Activated CD4-positive, alpha-beta memory T cell treated with anti-CD3 and anti-CD28 coated beads for 36 hours (primary cell): ENCODE measurements around the gene ZDHHC11B. TPM values are rescaled to one million over a fixed set of nuclear protein-coding genes. Genes with fewer than 3 reads are reported as not detected.
"Not testable (repeated sequence)": the region's sequence is repeated elsewhere in the genome, so short reads cannot be mapped to it uniquely, and the experiment has no call there.

Experiments used
- CTCF ChIA-PET: fragments of 350-600 bp; sonication (Branson Sonifier 250); formaldehyde crosslinking; loops from one replicate; lab custom pipeline; 2021; ENCODE audit warnings: antibody characterized with exemption, inconsistent platforms; lab: Charles Lee
- POLR2A ChIA-PET: fragments of 350-600 bp; sonication (Branson Sonifier 250); formaldehyde crosslinking; loops from one replicate; lab custom pipeline; 2021; ENCODE audit warnings: antibody characterized with exemption; lab: Charles Lee
- DNase-seq: peaks from one replicate; pipeline ENCODE4 v3.0.0-alpha.2; 2020
- H3K27ac Mint-ChIP-seq: one replicate; pipeline ENCODE4 v1.8.0; 2021; ENCODE audit warnings: mixed read lengths
- H3K27me3 Mint-ChIP-seq: one replicate; pipeline ENCODE4 v1.8.0; 2021; ENCODE audit warnings: mixed read lengths
- H3K36me3 Mint-ChIP-seq: one replicate; pipeline ENCODE4 v1.8.0; 2021; ENCODE audit warnings: mixed read lengths
- H3K4me1 Mint-ChIP-seq: one replicate; pipeline ENCODE4 v1.8.0; 2021; ENCODE audit warnings: low read depth, mixed read lengths
- H3K4me3 Mint-ChIP-seq: one replicate; pipeline ENCODE4 v1.8.0; 2021; ENCODE audit warnings: mild to moderate bottlenecking, mixed read lengths
- H3K9me3 Mint-ChIP-seq: one replicate; pipeline ENCODE4 v1.8.0; 2021; ENCODE audit warnings: mixed read lengths
- intact Hi-C: fragments of 100-400 bp; cut with micrococcal nuclease; formaldehyde crosslinking; loops from one replicate; pipeline ENCODE4 v1.15.1; 2023
- total RNA-seq, 2 experiments: library from RNA; stranded (reverse); gene quantifications; one replicate each; pipeline ENCODE4 v1.2.3, GENCODE V29; 2021

The ZDHHC11B gene
- total RNA-seq, 2 experiments from 2014 or later: 0.34 to 0.67 TPM

GRCh38 chr5:752532-753115 lies 31.9 kb downstream of the ZDHHC11B start:
- H3K27me3 Mint-ChIP-seq, H3K4me1 Mint-ChIP-seq, intact Hi-C loops, H3K9me3 Mint-ChIP-seq, H3K36me3 Mint-ChIP-seq, POLR2A ChIA-PET, CTCF ChIA-PET, H3K4me3 Mint-ChIP-seq, DNase-seq, H3K27ac Mint-ChIP-seq: not testable (repeated sequence)

DNA sequence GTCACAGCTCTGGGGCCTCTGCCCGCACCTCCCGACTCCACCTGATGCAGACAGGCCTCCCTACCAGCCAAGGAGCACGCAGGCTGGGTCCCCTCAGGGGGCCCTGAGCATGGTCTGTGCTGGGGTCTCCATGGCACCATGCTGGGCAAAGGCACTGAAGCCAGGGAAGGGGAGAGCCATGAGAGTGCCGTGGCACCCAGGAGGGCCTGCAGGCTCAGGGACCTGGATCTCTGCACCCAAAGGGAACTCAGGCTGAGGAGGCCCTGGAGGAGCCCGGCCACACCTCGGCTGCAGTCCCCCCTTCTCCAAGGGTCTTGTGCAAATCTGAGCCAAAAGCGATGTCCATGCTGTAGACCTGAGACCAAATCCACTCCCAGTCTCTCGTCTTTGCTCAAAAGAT lies 32.5 kb downstream of the ZDHHC11B start:
- DNase-seq, H3K4me1 Mint-ChIP-seq, H3K36me3 Mint-ChIP-seq, CTCF ChIA-PET, H3K4me3 Mint-ChIP-seq, H3K9me3 Mint-ChIP-seq, POLR2A ChIA-PET, H3K27ac Mint-ChIP-seq, intact Hi-C loops, H3K27me3 Mint-ChIP-seq: not testable (repeated sequence)

DNA sequence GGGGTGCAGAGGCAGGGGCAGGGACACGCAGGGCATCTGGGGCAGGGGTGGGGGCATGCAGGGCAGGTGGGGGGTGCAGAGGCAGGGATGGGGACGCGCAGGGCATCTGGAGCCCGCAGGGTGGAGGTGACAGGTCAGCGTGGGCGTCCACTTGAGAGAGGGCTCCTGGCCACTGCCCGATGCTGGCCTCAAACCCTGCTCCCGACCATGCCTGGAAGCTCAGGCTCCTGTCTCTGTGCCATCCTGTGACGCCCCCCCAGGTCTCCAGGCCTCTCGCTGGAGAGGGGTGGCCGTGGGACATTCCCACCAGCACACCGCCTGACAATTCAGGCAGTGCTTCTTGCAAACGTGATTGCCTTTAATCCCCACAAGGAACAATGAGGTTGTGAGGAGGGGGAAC lies 33.0 kb downstream of the ZDHHC11B start:
- ChIA-PET CTCF (no interaction called here), POLR2A (no interaction called here)
- H3K27ac Mint-ChIP-seq: no peak overlapping the region
- intact Hi-C loops: no loop called here
- H3K27me3 Mint-ChIP-seq: no peaks in the 10 kb centered on the region
- H3K9me3 Mint-ChIP-seq: no peaks in the 10 kb centered on the region
- no peaks in the 10 kb centered on the region for H3K36me3 Mint-ChIP-seq
- H3K4me3 Mint-ChIP-seq: no peak overlapping the region
- peaks cover 3% of the 10 kb centered on the region for H3K4me1 Mint-ChIP-seq
- no peak for DNase-seq

- H3K4me1 Mint-ChIP-seq, DNase-seq, POLR2A ChIA-PET, intact Hi-C loops, CTCF ChIA-PET, H3K4me3 Mint-ChIP-seq, H3K27ac Mint-ChIP-seq, H3K9me3 Mint-ChIP-seq, H3K36me3 Mint-ChIP-seq, H3K27me3 Mint-ChIP-seq: not testable (repeated sequence)
Measured at GRCh38 chr5:750226-750625, 34.3 kb downstream of the ZDHHC11B start.

GRCh38 chr5:749101-749670 lies 35.3 kb downstream of the ZDHHC11B start:
- ChIA-PET POLR2A (no interaction called here), CTCF (no interaction called here)
- Mint-ChIP-seq H3K9me3 (no peaks in the 10 kb centered on the region), H3K27ac (no peak overlapping the region), H3K27me3 (no peaks in the 10 kb centered on the region), H3K4me1 (peaks cover under 1% of the 10 kb centered on the region), H3K4me3 (no peak overlapping the region), H3K36me3 (no peaks in the 10 kb centered on the region)
- DNase-seq: no peak
- intact Hi-C loops: no loop called here

DNA sequence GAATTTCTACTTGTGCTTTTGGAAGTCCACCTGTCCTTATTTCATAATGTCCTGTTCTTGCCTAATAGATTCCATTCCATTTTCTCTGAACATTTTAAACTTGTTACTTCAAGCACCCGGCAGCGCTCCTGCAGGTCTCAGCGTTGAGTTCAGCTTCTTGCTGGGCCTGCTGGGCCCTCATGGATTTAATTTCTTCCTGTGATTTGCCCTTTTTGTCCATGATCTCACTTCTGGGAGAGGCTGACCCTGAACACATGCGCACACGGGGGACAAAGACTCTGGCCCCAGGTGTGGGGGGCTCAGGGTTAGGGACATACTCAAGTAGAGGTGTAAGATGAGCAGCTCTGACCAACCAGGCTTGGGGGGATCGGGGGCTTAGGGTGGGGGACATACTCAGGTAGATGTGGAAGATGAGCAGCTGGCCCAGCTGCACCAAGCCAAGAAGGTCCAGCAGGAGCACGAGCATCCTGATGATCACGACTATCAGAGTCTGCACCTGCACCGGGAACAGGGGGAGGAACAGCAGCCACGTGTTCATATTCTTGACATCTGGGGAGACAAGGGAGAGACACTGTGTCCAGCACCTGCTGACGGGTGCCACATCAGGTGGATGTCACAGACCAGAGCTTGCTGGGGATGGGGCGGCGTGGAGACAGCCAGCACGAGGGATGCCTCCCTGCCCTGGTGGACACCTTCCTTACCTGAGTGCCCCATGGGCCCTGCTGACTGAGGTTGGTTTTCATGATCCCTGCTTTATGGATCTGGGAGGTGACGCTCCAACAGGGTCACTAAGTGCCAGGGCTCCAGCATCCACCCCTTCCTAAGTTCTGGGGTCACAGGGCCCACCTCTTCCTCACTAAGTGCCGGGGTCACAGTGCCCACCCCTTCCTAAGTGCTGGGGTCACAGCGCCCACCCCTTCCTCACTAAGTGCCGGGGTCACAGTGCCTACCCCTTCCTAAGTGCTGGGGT lies 36.2 kb downstream of the ZDHHC11B start:
- H3K27me3 Mint-ChIP-seq, H3K27ac Mint-ChIP-seq, intact Hi-C loops, CTCF ChIA-PET, H3K36me3 Mint-ChIP-seq, H3K4me3 Mint-ChIP-seq, H3K4me1 Mint-ChIP-seq, DNase-seq, H3K9me3 Mint-ChIP-seq, POLR2A ChIA-PET: not testable (repeated sequence)

DNA sequence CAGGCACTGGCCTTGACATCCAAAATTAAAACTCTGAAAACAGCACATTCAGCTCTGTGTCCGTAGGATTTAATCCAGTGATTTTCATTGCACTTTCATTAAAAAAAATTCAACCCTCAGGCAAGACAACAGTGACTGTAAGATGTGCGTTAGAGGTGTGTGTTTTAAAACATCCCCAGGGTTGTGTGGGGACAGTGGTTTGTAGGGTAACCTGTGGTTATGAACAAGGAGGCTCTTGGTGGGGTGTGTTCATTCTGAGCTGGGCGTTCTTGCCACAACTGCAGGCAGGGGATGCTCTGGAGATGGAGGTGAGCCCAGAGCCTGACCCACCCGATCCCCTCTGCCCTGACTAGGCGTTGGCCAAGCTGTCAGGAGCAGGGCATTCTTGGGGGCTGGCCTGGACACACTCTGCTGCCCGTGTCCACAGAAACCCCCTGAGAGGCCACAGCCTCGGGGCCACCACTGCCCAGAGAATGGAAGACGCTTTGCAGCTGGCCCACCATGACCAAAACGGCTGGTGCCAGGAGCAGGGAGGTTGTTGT lies 37.2 kb downstream of the ZDHHC11B start:
- H3K4me3 Mint-ChIP-seq, H3K9me3 Mint-ChIP-seq, H3K27me3 Mint-ChIP-seq, H3K4me1 Mint-ChIP-seq, CTCF ChIA-PET, H3K36me3 Mint-ChIP-seq, H3K27ac Mint-ChIP-seq, DNase-seq, POLR2A ChIA-PET, intact Hi-C loops: not testable (repeated sequence)

DNA sequence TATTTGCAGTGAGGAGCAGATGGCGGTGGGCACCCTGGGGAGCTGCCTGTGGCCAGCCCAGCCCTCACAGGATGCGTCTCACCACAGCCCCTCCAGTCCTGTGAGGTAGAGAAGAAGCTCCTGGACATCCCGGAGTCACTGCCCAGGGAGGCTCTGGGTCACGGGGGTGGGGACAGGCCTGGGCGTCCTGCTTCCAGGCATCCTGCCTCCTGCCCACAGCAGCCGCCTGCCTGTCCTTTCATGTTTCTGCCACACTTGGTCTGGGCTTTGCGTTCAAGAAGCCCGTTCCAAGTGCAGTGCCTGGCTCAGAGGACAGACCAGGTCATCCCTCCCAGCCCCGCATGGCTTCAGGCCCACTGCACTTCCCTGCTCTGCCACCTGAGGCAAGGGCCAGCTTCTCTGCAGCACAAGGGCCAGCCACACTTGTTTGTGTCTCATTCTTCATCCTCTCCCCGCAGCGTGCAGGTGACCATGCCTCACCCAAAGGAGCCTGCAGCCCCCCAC lies 38.2 kb downstream of the ZDHHC11B start:
- no peaks in the 10 kb centered on the region for H3K27me3 Mint-ChIP-seq
- CTCF ChIA-PET: no interaction called here
- no peak overlapping the region for H3K4me3 Mint-ChIP-seq
- H3K9me3 Mint-ChIP-seq: no peaks in the 10 kb centered on the region
- DNase-seq: no peak
- no peaks in the 10 kb centered on the region for H3K4me1 Mint-ChIP-seq
- H3K27ac Mint-ChIP-seq: no peak overlapping the region
- H3K36me3 Mint-ChIP-seq: no peaks in the 10 kb centered on the region
- intact Hi-C loops: no loop called here
- POLR2A ChIA-PET: no interaction called here

- H3K4me3 Mint-ChIP-seq, DNase-seq, intact Hi-C loops, H3K27ac Mint-ChIP-seq, H3K36me3 Mint-ChIP-seq, H3K27me3 Mint-ChIP-seq, CTCF ChIA-PET, H3K4me1 Mint-ChIP-seq, POLR2A ChIA-PET, H3K9me3 Mint-ChIP-seq: not testable (repeated sequence)
Measured at GRCh38 chr5:745272-746142, 39.0 kb downstream of the ZDHHC11B start.

GRCh38 chr5:743696-744404 lies 40.7 kb downstream of the ZDHHC11B start:
- CTCF ChIA-PET, POLR2A ChIA-PET, H3K4me1 Mint-ChIP-seq, H3K4me3 Mint-ChIP-seq, H3K27me3 Mint-ChIP-seq, H3K27ac Mint-ChIP-seq, H3K36me3 Mint-ChIP-seq, H3K9me3 Mint-ChIP-seq, DNase-seq, intact Hi-C loops: not testable (repeated sequence)

DNA sequence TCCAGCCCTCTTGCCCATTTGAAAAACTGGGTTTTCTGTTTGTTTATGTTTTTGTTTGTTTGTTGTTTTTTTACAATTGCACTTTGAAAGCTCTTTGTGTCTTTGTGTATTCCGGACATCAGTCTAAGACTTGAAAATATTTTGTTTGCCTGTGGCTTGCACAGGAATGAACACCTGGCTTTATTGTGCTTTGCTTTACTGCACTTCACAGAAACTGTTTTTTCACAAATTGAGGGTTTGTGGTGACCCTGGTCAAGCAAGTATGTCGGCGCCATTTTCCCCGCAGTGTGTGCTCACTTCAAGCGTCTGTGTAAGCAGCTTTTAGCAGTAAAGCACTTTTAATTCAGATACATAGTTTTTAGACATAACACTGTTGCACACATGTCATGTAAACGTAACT lies 42.3 kb downstream of the ZDHHC11B start:
- H3K36me3 Mint-ChIP-seq, CTCF ChIA-PET, H3K4me1 Mint-ChIP-seq, POLR2A ChIA-PET, H3K27me3 Mint-ChIP-seq, intact Hi-C loops, H3K9me3 Mint-ChIP-seq, H3K27ac Mint-ChIP-seq, DNase-seq, H3K4me3 Mint-ChIP-seq: not testable (repeated sequence)
